RWPE2 (cell line): ENCODE measurements around the gene ACTR3.
A peak's percentile ranks its signal among the peaks of the same experiment; 100 is the strongest.

Experiments
- ATAC-seq: fragments of 200-7000 bp; cut with Tn5 transposase; 3 replicates; pipeline ENCODE4 v1.9.1; 2021; ENCODE audit warnings: low read depth
- DNase-seq: peaks from one replicate; pipeline ENCODE4 v3.0.0-alpha.2; 2020; ENCODE audit warnings: low spot score
- H3K27ac ChIP-seq: fragments of 450-650 bp; 2 replicates; pipeline ENCODE4 v1.5.1; 2017; ENCODE audit warnings: mild to moderate bottlenecking; ENCODE audit not compliant: poor library complexity, severe bottlenecking
- H3K27me3 ChIP-seq: fragments of 250-450 bp; sonication (Bioruptor Pico); 2 replicates; pipeline ENCODE4 v1.5.1; 2021; ENCODE audit warnings: mild to moderate bottlenecking, moderate library complexity; ENCODE audit not compliant: insufficient read depth, poor library complexity, severe bottlenecking
- H3K36me3 ChIP-seq: fragments of 250-450 bp; sonication (Bioruptor Pico); 2 replicates; pipeline ENCODE4 v1.5.1; 2020; ENCODE audit warnings: low read depth, mild to moderate bottlenecking, moderate library complexity
- H3K4me1 ChIP-seq: fragments of 250-450 bp; sonication (Bioruptor Pico); 2 replicates; pipeline ENCODE4 v1.5.1; 2021; ENCODE audit warnings: mild to moderate bottlenecking, moderate library complexity; ENCODE audit not compliant: insufficient read depth, poor library complexity, severe bottlenecking
- H3K4me3 ChIP-seq: fragments of 250-450 bp; sonication (Bioruptor Pico); 2 replicates; pipeline ENCODE4 v1.5.1; 2021; ENCODE audit warnings: mild to moderate bottlenecking, moderate library complexity; ENCODE audit not compliant: severe bottlenecking
- H3K9me3 ChIP-seq: fragments of 250-450 bp; sonication (Bioruptor Pico); 2 replicates; pipeline ENCODE4 v1.5.1; 2021; ENCODE audit warnings: mild to moderate bottlenecking, moderate library complexity; ENCODE audit not compliant: severe bottlenecking
- CTCF ChIP-seq: fragments of 450-650 bp; IDR thresholded peaks from one replicate; pipeline ENCODE4 v1.5.1; 2017; ENCODE audit warnings: mild to moderate bottlenecking, moderate library complexity; ENCODE audit not compliant: poor library complexity, severe bottlenecking

Gene ACTR3

DNA sequence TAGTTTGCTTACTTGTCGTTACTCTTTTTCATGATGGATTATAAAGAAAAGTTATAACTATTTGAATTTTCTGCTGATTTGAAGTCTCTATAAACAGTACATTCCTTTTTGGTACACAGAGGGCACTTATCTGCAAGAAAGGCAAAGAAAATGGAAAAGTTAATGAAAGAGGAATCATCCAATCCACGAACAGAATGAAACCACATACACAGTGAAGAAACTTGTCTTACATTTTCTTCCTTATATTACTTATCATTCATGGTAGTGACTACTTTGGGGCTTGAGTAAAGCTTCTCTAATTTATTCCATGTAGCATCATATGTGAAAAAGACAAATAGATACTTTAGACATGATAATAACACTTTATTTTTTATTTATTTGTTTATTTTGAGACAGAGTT lies 14.8 kb upstream of the ACTR3 start:
- H3K4me3 ChIP-seq = no peak overlapping the region
- no peak for TF ChIP-seq CTCF
- ATAC-seq = no peak
- H3K27ac ChIP-seq = no peak overlapping the region
- H3K27me3 ChIP-seq = no peaks in the 10 kb centered on the region
- no peaks in the 10 kb centered on the region for H3K9me3 ChIP-seq
- H3K36me3 ChIP-seq = no peaks in the 10 kb centered on the region
- H3K4me1 ChIP-seq = peaks cover 27% of the 10 kb centered on the region
- no peak for DNase-seq

- Histone ChIP-seq H3K36me3 (no peaks in the 10 kb centered on the region), H3K4me1 (peaks cover 27% of the 10 kb centered on the region), H3K4me3 (no peak overlapping the region), H3K27me3 (no peaks in the 10 kb centered on the region), H3K9me3 (no peaks in the 10 kb centered on the region), H3K27ac (peak overlapping the region; percentile 23)
- DNase-seq (peak; percentile 91), ATAC-seq (peak; percentile 92)
- TF ChIP-seq CTCF = no peak
These were observed 13.1 kb upstream of the ACTR3 start for GRCh38 chr2:113876503-113877387.

- peak overlapping the region; percentile 23 for H3K27ac ChIP-seq
- no peak for DNase-seq
- H3K9me3 ChIP-seq = no peaks in the 10 kb centered on the region
These were observed 11.9 kb upstream of the ACTR3 start for GRCh38 chr2:113877711-113878598.

GRCh38 chr2:113878743-113879142 lies 11.1 kb upstream of the ACTR3 start:
- Histone ChIP-seq H3K36me3 (no peaks in the 10 kb centered on the region), H3K9me3 (no peaks in the 10 kb centered on the region), H3K27me3 (no peaks in the 10 kb centered on the region), H3K4me3 (no peak overlapping the region), H3K4me1 (peaks cover 26% of the 10 kb centered on the region), H3K27ac (no peak overlapping the region)
- no peak for TF ChIP-seq CTCF
- DNase-seq (no peak), ATAC-seq (no peak)

More at GRCh38 chr2:113877711-113878598, 11.9 kb upstream of the ACTR3 start:
- Histone ChIP-seq H3K36me3 (no peaks in the 10 kb centered on the region), H3K4me1 (peaks cover 27% of the 10 kb centered on the region), H3K4me3 (no peak overlapping the region), H3K27me3 (no peaks in the 10 kb centered on the region)
- TF ChIP-seq CTCF = no peak
- peak; percentile 37; the same call in 2 of the 3 replicates for ATAC-seq
